ENCODE results near the gene FHOD3. TPM values are rescaled to one million over a fixed set of nuclear protein-coding genes. Genes with fewer than 3 reads are reported as not detected.
A peak's percentile ranks its signal among the peaks of the same experiment; 100 is the strongest.

FHOD3 gene
- total and polyA plus RNA-seq, 2 of the 13 experiments (the other 11 are each of a cell fraction or from before 2014, with no cell fraction given) = 0.07 TPM; not detected in 1

GRCh38 chr18:36706134-36706881 lies 408.8 kb downstream of the FHOD3 start:
- FAIRE-seq (no peak), ATAC-seq (no peak), DNase-seq (ENCODE audit: low spot score) (no peak)
- Histone ChIP-seq H3K27me3 (ENCODE audit: control insufficient read depth in 1 of 2, insufficient read depth in 2 of 2, low read length in 2 of 2) (peaks cover 7 to 49% of the 10 kb centered on the region in 2 experiments; a peak in 4 of 5 replicates), H3K9me3 (ENCODE audit: low read length) (no peaks in the 10 kb centered on the region), H4K20me1 (ENCODE audit: insufficient read depth, low read length) (no peaks in the 10 kb centered on the region), H3K4me1 (ENCODE audit: insufficient read depth, low read length) (no peaks in the 10 kb centered on the region), H3K79me2 (ENCODE audit: insufficient read depth, low read length) (no peaks in the 10 kb centered on the region), H3K36me3 (replicated peaks in 1 of 2; ENCODE audit: control insufficient read depth in 1 of 2, insufficient read depth in 2 of 2, low read length in 2 of 2) (no peaks in the 10 kb centered on the region), H2AFZ (ENCODE audit: low read length) (no peak overlapping the region), H3K4me3 (replicated peaks in 1 of 3; ENCODE audit: insufficient read depth in 1 of 3, low read depth in 2 of 3, low read length in 3 of 3) (no peak overlapping the region), H3K9ac (ENCODE audit: insufficient read depth, low read depth, low read length) (no peak overlapping the region), H3K4me2 (ENCODE audit: low read depth, low read length) (no peak overlapping the region), H3K27ac (ENCODE audit: extremely low read length, insufficient read depth, low read length) (no peak overlapping the region)
- intact Hi-C loops (cut with micrococcal nuclease; ENCODE audit: unreplicated experiment) (no loop called here), in situ Hi-C loops (cut with HindIII; ENCODE audit: extremely low pct_ligation_motif_present, low pct_unique_long_range_greater_than_20kb) (no loop called here)
- ChIA-PET CTCF (ENCODE audit: low intra/inter-chr PET ratio, low total read pairs) (no interaction called here), POLR2A (no interaction called here)
- BruUV-seq (replicated peaks) = no TSS peak
- WGBS (ENCODE audit: low lambda C conversion rate) = 5% methylated on average over 3 of the region's 8 CpGs
- no peak for TF ChIP-seq MED13 (CRISPR knock-in tag; IDR thresholded peaks at IDR 0.05)
- TF ChIP-seq MNT (IDR thresholded peaks at IDR 0.05) = 0 out of 2 replicates have a peak, but pooled peaks have one; percentile 14

DNA sequence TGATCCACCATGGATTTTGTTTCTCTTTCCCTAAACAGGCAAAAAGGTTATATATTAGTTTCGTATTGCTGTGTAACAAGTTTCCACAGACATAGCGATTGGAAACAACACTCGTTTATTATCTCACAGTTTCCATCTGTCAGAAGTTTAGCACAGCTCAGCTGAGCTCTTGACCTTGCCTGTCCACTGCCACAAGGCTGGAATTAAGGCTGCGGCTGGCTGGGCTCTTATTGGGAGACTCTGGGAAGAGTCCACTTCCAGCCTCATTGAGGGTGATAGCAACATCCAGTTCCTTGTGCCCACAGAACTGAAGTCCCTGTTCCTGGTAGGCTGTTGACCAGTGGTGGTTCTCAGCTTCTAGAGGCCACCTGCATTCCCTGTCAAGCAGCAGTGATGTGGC lies 410.9 kb downstream of the FHOD3 start:
- Histone ChIP-seq H3K27me3 (ENCODE audit: control insufficient read depth in 1 of 2, insufficient read depth in 2 of 2, low read length in 2 of 2) (peaks cover 7 to 36% of the 10 kb centered on the region in 2 experiments; a peak in 4 of 5 replicates), H3K9ac (ENCODE audit: insufficient read depth, low read depth, low read length) (no peak overlapping the region), H3K27ac (ENCODE audit: extremely low read length, insufficient read depth, low read length) (no peak overlapping the region), H3K4me2 (ENCODE audit: low read depth, low read length) (no peak overlapping the region), H3K36me3 (replicated peaks in 1 of 2; ENCODE audit: control insufficient read depth in 1 of 2, insufficient read depth in 2 of 2, low read length in 2 of 2) (no peaks in the 10 kb centered on the region), H2AFZ (ENCODE audit: low read length) (no peak overlapping the region), H4K20me1 (ENCODE audit: insufficient read depth, low read length) (no peaks in the 10 kb centered on the region), H3K9me3 (ENCODE audit: low read length) (no peaks in the 10 kb centered on the region), H3K4me3 (replicated peaks in 1 of 3; ENCODE audit: insufficient read depth in 1 of 3, low read depth in 2 of 3, low read length in 3 of 3) (no peak overlapping the region), H3K79me2 (ENCODE audit: insufficient read depth, low read length) (no peaks in the 10 kb centered on the region), H3K4me1 (ENCODE audit: insufficient read depth, low read length) (no peaks in the 10 kb centered on the region)
- ATAC-seq (no peak), DNase-seq (ENCODE audit: low spot score) (no peak), FAIRE-seq (no peak)
- 21% methylated on average over 4 of the region's 4 CpGs for WGBS (ENCODE audit: low lambda C conversion rate)
- intact Hi-C loops (cut with micrococcal nuclease; ENCODE audit: unreplicated experiment) = no loop called here
- ChIA-PET POLR2A (no interaction called here), CTCF (ENCODE audit: low intra/inter-chr PET ratio, low total read pairs) (no interaction called here)
- no TSS peak for BruUV-seq (replicated peaks)
- in situ Hi-C loops (cut with HindIII; ENCODE audit: extremely low pct_ligation_motif_present, low pct_unique_long_range_greater_than_20kb) = no loop called here
- TF ChIP-seq, protein P1, sequence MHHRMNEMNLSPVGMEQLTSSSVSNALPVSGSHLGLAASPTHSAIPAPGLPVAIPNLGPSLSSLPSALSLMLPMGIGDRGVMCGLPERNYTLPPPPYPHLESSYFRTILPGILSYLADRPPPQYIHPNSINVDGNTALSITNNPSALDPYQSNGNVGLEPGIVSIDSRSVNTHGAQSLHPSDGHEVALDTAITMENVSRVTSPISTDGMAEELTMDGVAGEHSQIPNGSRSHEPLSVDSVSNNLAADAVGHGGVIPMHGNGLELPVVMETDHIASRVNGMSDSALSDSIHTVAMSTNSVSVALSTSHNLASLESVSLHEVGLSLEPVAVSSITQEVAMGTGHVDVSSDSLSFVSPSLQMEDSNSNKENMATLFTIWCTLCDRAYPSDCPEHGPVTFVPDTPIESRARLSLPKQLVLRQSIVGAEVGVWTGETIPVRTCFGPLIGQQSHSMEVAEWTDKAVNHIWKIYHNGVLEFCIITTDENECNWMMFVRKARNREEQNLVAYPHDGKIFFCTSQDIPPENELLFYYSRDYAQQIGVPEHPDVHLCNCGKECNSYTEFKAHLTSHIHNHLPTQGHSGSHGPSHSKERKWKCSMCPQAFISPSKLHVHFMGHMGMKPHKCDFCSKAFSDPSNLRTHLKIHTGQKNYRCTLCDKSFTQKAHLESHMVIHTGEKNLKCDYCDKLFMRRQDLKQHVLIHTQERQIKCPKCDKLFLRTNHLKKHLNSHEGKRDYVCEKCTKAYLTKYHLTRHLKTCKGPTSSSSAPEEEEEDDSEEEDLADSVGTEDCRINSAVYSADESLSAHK (CRISPR knock-in tag; IDR thresholded peaks at IDR 0.05; ENCODE audit: borderline replicate concordance) = no peak
- TF ChIP-seq, protein P2, sequence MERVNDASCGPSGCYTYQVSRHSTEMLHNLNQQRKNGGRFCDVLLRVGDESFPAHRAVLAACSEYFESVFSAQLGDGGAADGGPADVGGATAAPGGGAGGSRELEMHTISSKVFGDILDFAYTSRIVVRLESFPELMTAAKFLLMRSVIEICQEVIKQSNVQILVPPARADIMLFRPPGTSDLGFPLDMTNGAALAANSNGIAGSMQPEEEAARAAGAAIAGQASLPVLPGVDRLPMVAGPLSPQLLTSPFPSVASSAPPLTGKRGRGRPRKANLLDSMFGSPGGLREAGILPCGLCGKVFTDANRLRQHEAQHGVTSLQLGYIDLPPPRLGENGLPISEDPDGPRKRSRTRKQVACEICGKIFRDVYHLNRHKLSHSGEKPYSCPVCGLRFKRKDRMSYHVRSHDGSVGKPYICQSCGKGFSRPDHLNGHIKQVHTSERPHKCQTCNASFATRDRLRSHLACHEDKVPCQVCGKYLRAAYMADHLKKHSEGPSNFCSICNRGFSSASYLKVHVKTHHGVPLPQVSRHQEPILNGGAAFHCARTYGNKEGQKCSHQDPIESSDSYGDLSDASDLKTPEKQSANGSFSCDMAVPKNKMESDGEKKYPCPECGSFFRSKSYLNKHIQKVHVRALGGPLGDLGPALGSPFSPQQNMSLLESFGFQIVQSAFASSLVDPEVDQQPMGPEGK (CRISPR knock-in tag; IDR thresholded peaks at IDR 0.05) = no peak
- TF ChIP-seq ZNF724P (CRISPR knock-in tag; IDR thresholded peaks at IDR 0.05; ENCODE audit: borderline replicate concordance) (no peak), CSRNP1 (CRISPR knock-in tag; IDR thresholded peaks at IDR 0.05) (no peak), ZNF235 (CRISPR knock-in tag; IDR thresholded peaks at IDR 0.05; ENCODE audit: borderline replicate concordance) (no peak), ZIK1 (CRISPR knock-in tag; IDR thresholded peaks at IDR 0.05; ENCODE audit: borderline replicate concordance, low read depth) (no peak), HNF4A (CRISPR knock-in tag; IDR thresholded peaks at IDR 0.05) (no peak)

Measured in HepG2 (cell line).